Endothelial cell of umbilical vein (primary cell): ENCODE data around the gene TRIM25. TPM values are rescaled to one million over a fixed set of nuclear protein-coding genes. Genes with fewer than 3 reads are reported as not detected.

Experiments
- BruUV-seq: library from RNA; stranded (reverse); fragments of 400-500 nt; replicated peaks from 2 replicates; lab custom pipeline; 2021; lab: Mats Ljungman, UMichigan
- CTCF ChIA-PET: fragments of 300-600, 350-600 bp; sonication (Branson Sonifier 250); formaldehyde crosslinking; loops from one replicate; lab custom pipeline; 2021; ENCODE audit warnings: antibody characterized with exemption, inconsistent platforms; lab: Charles Lee
- POLR2A ChIA-PET: fragments of 300-600, 350-600 bp; sonication (Branson Sonifier 250); formaldehyde crosslinking; loops from one replicate; lab custom pipeline; 2021; ENCODE audit warnings: antibody characterized with exemption, inconsistent platforms; lab: Charles Lee
- DNase-seq: peaks from one replicate; pipeline ENCODE4 v3.0.0-alpha.2; 2011; ENCODE audit warnings: low read depth, low spot score
- FAIRE-seq: peaks from 2 replicates; lab custom pipeline; 2011; peaks lifted over from hg19 to GRCh38; lab: Jason Lieb, UNC
- H2AFZ ChIP-seq: 2 replicates; pipeline ENCODE4 v1.6.0; 2012; ENCODE audit warnings: low read depth, low read length, control low read depth, inconsistent platforms
- H3K27ac ChIP-seq: 2 replicates; pipeline ENCODE4 v1.5.1; 2011; ENCODE audit warnings: low read depth, mild to moderate bottlenecking, control low read depth, low read length, moderate library complexity; ENCODE audit not compliant: insufficient read depth
- H3K27me3 ChIP-seq, 2 experiments: 2 replicates each; pipeline versions ENCODE4 v1.6.0 to v1.6.1; 2011; ENCODE audit warnings: low read length in 2 of 2, mixed read lengths in 1 of 2; ENCODE audit not compliant: control insufficient read depth in 2 of 2, insufficient read depth in 2 of 2
- H3K36me3 ChIP-seq, 2 experiments: 2 replicates in 1 of 2; 3 replicates in 1 of 2; pipeline ENCODE4 v1.5.1; 2011; ENCODE audit warnings: low read length in 2 of 2, mild to moderate bottlenecking in 1 of 2, moderate library complexity in 1 of 2; ENCODE audit not compliant: control insufficient read depth in 2 of 2, insufficient read depth in 2 of 2; ENCODE audit errors: extremely low read depth in 1 of 2
- H3K4me1 ChIP-seq: 3 replicates; pipeline ENCODE4 v1.5.1; 2011; ENCODE audit warnings: mild to moderate bottlenecking, low read length; ENCODE audit not compliant: control insufficient read depth, insufficient read depth; ENCODE audit errors: extremely low read depth
- H3K4me2 ChIP-seq: 2 replicates; pipeline ENCODE4 v1.6.1; 2011; ENCODE audit warnings: low read length, control low read depth, mixed read lengths; ENCODE audit not compliant: insufficient read depth
- H3K4me3 ChIP-seq, 3 experiments: fragments of 200-600 bp in 1 of 3; sonication (generic), shearing (Covaris generic) in 1 of 3; replicated peaks in 1 of 3; 2 replicates each; pipeline ENCODE4 v1.5.1; 2011 to 2016; ENCODE audit warnings: control low read depth in 3 of 3, low read length in 3 of 3, mild to moderate bottlenecking in 2 of 3, inconsistent platforms in 1 of 3, low read depth in 1 of 3, moderate library complexity in 1 of 3; ENCODE audit not compliant: insufficient read depth in 1 of 3
- H3K79me2 ChIP-seq: 2 replicates; pipeline ENCODE4 v1.6.0; 2012; ENCODE audit warnings: low read length, inconsistent platforms; ENCODE audit not compliant: control insufficient read depth, insufficient read depth
- H3K9ac ChIP-seq: replicated peaks from 2 replicates; pipeline ENCODE3; 2011; ENCODE audit warnings: low read length, control low read depth; ENCODE audit not compliant: insufficient read depth; ENCODE audit errors: extremely low read depth
- H3K9me1 ChIP-seq: replicated peaks from 3 replicates; pipeline ENCODE4 v1.6.0; 2011; ENCODE audit warnings: mild to moderate bottlenecking, low read length; ENCODE audit not compliant: control insufficient read depth, insufficient read depth; ENCODE audit errors: extremely low read depth
- H3K9me3 ChIP-seq: replicated peaks from 2 replicates; pipeline ENCODE4 v1.5.1; 2012; ENCODE audit warnings: low read length, inconsistent platforms; ENCODE audit not compliant: control insufficient read depth, insufficient read depth
- H4K20me1 ChIP-seq: replicated peaks from 2 replicates; pipeline ENCODE3; 2011; ENCODE audit warnings: mild to moderate bottlenecking, low read length; ENCODE audit not compliant: control insufficient read depth, insufficient read depth; ENCODE audit errors: extremely low read depth
- CTCF ChIP-seq, 2 donors: IDR thresholded peaks; 1 replicate in 1 of 2; 2 replicates in 1 of 2; pipeline ENCODE4 v1.5.1; 2011; ENCODE audit warnings: low read length in 2 of 2, mild to moderate bottlenecking in 2 of 2, moderate library complexity in 2 of 2, control low read depth in 1 of 2, inconsistent platforms in 1 of 2, low read depth in 1 of 2; ENCODE audit not compliant: insufficient read depth in 1 of 2; ENCODE audit errors: extremely low read depth in 1 of 2
- EZH2 ChIP-seq: IDR thresholded peaks from 2 replicates; pipeline ENCODE4 v1.6.1; 2012; ENCODE audit warnings: borderline replicate concordance, low read depth, mild to moderate bottlenecking, moderate library complexity, low read length, inconsistent platforms; ENCODE audit not compliant: severe bottlenecking
- FOS ChIP-seq: IDR thresholded peaks from 2 replicates; pipeline ENCODE4 v1.6.1; 2011; ENCODE audit warnings: mild to moderate bottlenecking, low read length, moderate library complexity, borderline replicate concordance; ENCODE audit not compliant: insufficient read depth
- GATA2 ChIP-seq: IDR thresholded peaks from 2 replicates; pipeline ENCODE4 v1.7.0; 2011; ENCODE audit warnings: low read depth, mild to moderate bottlenecking, moderate library complexity, mixed read lengths, low read length; ENCODE audit not compliant: insufficient read length, insufficient read depth
- JUN ChIP-seq: IDR thresholded peaks from 2 replicates; pipeline ENCODE4 v1.6.1; 2011; ENCODE audit warnings: borderline replicate concordance, low read depth; ENCODE audit not compliant: insufficient read length, insufficient read depth
- MAX ChIP-seq: IDR thresholded peaks from 2 replicates; pipeline ENCODE4 v1.6.1; 2011; ENCODE audit not compliant: insufficient read depth, insufficient read length
- MYC ChIP-seq: IDR thresholded peaks from one replicate; pipeline ENCODE4 v1.6.1; 2011; ENCODE audit warnings: mild to moderate bottlenecking, low read depth, low read length
- POLR2A ChIP-seq: IDR thresholded peaks from 2 replicates; pipeline ENCODE4 v1.6.1; 2012; ENCODE audit warnings: low read depth, mild to moderate bottlenecking, control low read depth, low read length
- POLR2AphosphoS5 ChIP-seq: IDR thresholded peaks from 2 replicates; pipeline ENCODE4 v1.6.1; 2012; ENCODE audit warnings: low read depth, mild to moderate bottlenecking, control low read depth, low read length, moderate library complexity; ENCODE audit not compliant: insufficient read depth
- dilution Hi-C: fragments of 300-500 bp; cut with MboI; formaldehyde crosslinking; loops from one replicate; pipeline ENCODE4 v1.15.0; 2019; ENCODE audit warnings: low sequenced_read_pairs; ENCODE audit not compliant: extremely low pct_ligation_motif_present
- intact Hi-C: fragments of 100-400 bp; cut with micrococcal nuclease; formaldehyde crosslinking; loops from one replicate; pipeline ENCODE4 v1.10.0; 2022
- polyA plus RNA-seq, 4 experiments: library from polyadenylated mRNA; depleted of rRNA in 3 of 4; stranded (reverse) in 3 of 4; unstranded in 1 of 4; fragments of >200 nt; gene quantifications; 2 replicates each; pipeline versions ENCODE4 v1.2.1 to v1.2.3, GENCODE V29; 2011 to 2012; ENCODE audit warnings: missing spikeins in 1 of 4
- total RNA-seq: library from RNA; stranded (reverse); gene quantifications from 2 replicates; pipeline ENCODE4 v1.2.3, GENCODE V29; 2021

Gene TRIM25
- total and polyA plus RNA-seq, 2 donors (not counting 3 experiments of a cell fraction or from before 2014, with no cell fraction given): 42.8 to 98.4 TPM

GRCh38 chr17:56863974-56864373, 49.9 kb downstream of the TRIM25 start:
- ChIA-PET POLR2A (no interaction called here), CTCF (interaction anchor here (0.6 to 2.1 kb wide), 4 partner anchors 13 to 1688 kb away, joined by 3 to 9 read pairs (median 5); no protein-coding TSS in a partner anchor)
- H3K27me3 ChIP-seq: no peaks in the 10 kb centered on the region
- no peaks in the 10 kb centered on the region for H3K9me3 ChIP-seq
- no TSS peak for BruUV-seq
- no peak overlapping the region for H3K4me3 ChIP-seq
- H2AFZ ChIP-seq: no peak overlapping the region
- peaks cover 7% of the 10 kb centered on the region in 2 experiments for H3K36me3 ChIP-seq
- dilution Hi-C loops (no loop called here), intact Hi-C loops (no loop called here)
- H3K4me2 ChIP-seq: no peak overlapping the region
- TF ChIP-seq MYC (no peak), FOS (no peak)
- FAIRE-seq (no peak), DNase-seq (no peak)
- no peak overlapping the region for H3K9ac ChIP-seq
- no peaks in the 10 kb centered on the region for H3K9me1 ChIP-seq
- H4K20me1 ChIP-seq: no peaks in the 10 kb centered on the region
- no peaks in the 10 kb centered on the region for H3K79me2 ChIP-seq
- H3K27ac ChIP-seq: no peak overlapping the region
- H3K4me1 ChIP-seq: peaks cover 18% of the 10 kb centered on the region

GRCh38 chr17:56861899-56862298, 52.0 kb downstream of the TRIM25 start:
- intact Hi-C loops (no loop called here), dilution Hi-C loops (no loop called here)
- Histone ChIP-seq H3K27ac (no peak overlapping the region), H3K9me1 (no peaks in the 10 kb centered on the region), H3K9ac (no peak overlapping the region), H3K36me3 (peaks cover 7% of the 10 kb centered on the region in 2 experiments), H2AFZ (no peak overlapping the region), H3K9me3 (no peaks in the 10 kb centered on the region), H3K4me2 (no peak overlapping the region), H3K27me3 (no peaks in the 10 kb centered on the region), H3K4me3 (no peak overlapping the region), H3K4me1 (no peaks in the 10 kb centered on the region), H3K79me2 (no peaks in the 10 kb centered on the region), H4K20me1 (no peaks in the 10 kb centered on the region)
- no peak for TF ChIP-seq CTCF (IDR thresholded peaks at IDR 0.05; ENCODE audit: extremely low read depth in 1 of 2, insufficient read depth in 1 of 2, low read depth in 1 of 2, low read length in 2 of 2)
- TF ChIP-seq FOS: no peak
- no peak for TF ChIP-seq JUN
- TF ChIP-seq POLR2AphosphoS5: no peak
- TF ChIP-seq MYC: no peak
- no peak for TF ChIP-seq EZH2
- no peak for TF ChIP-seq POLR2A
- no peak for TF ChIP-seq GATA2
- TF ChIP-seq MAX: no peak
- POLR2A ChIA-PET: no interaction called here
- no peak for FAIRE-seq
- DNase-seq: no peak
- no TSS peak for BruUV-seq
- CTCF ChIA-PET: interaction anchor here (1.8 kb wide), 1 partner anchor 42 kb away, joined by 5 read pairs; no protein-coding TSS in a partner anchor
